ENCODE data around the gene SGMS1.
"Not testable (repeated sequence)": the region's sequence is repeated elsewhere in the genome, so short reads cannot be mapped to it uniquely, and the experiment has no call there.

SGMS1 gene

GRCh38 chr10:50623663-50624412, at the start of gene SGMS1:
SGMS1 (minus strand) TSS chr10:50623956; CDS start chr10:50344114, 279,842 bp downstream.
- peak; percentile 90 for DNase-seq (ENCODE audit: low read depth)

- not testable (repeated sequence) for DNase-seq (ENCODE audit: low read depth)
These were observed 48.4 kb upstream of the SGMS1 start for GRCh38 chr10:50672152-50672551.

- DNase-seq (ENCODE audit: low read depth), result not testable (repeated sequence)
These were observed 47.9 kb upstream of the SGMS1 start for GRCh38 chr10:50671645-50672044.

- not testable (repeated sequence) for DNase-seq (ENCODE audit: low read depth)
These were observed 46.2 kb upstream of the SGMS1 start for GRCh38 chr10:50669957-50670356.

GRCh38 chr10:50667353-50667752, 43.6 kb upstream of the SGMS1 start:
- DNase-seq (ENCODE audit: low read depth), result not testable (repeated sequence)

- DNase-seq (ENCODE audit: low read depth), result not testable (repeated sequence)
These were observed 38.7 kb upstream of the SGMS1 start for GRCh38 chr10:50662420-50662819.

GRCh38 chr10:50661563-50661962, 37.8 kb upstream of the SGMS1 start:
- not testable (repeated sequence) for DNase-seq (ENCODE audit: low read depth)

- not testable (repeated sequence) for DNase-seq (ENCODE audit: low read depth)
These were observed 36.3 kb upstream of the SGMS1 start for GRCh38 chr10:50659865-50660730.

GRCh38 chr10:50659016-50659864, 35.5 kb upstream of the SGMS1 start:
- not testable (repeated sequence) for DNase-seq (ENCODE audit: low read depth)

GRCh38 chr10:50658165-50658564, 34.4 kb upstream of the SGMS1 start:
- DNase-seq (ENCODE audit: low read depth), result no peak

GRCh38 chr10:50653758-50654157, 30.0 kb upstream of the SGMS1 start:
- DNase-seq (ENCODE audit: low read depth), result no peak

- peak; percentile 28 for DNase-seq (ENCODE audit: low read depth)
These were observed 29.4 kb upstream of the SGMS1 start for GRCh38 chr10:50653142-50653541.

- no peak for DNase-seq (ENCODE audit: low read depth)
These were observed 28.1 kb upstream of the SGMS1 start for GRCh38 chr10:50651808-50652207.

- DNase-seq (ENCODE audit: low read depth), result no peak
These were observed 26.7 kb upstream of the SGMS1 start for GRCh38 chr10:50650481-50650880.

GRCh38 chr10:50648935-50649227, 25.1 kb upstream of the SGMS1 start:
- DNase-seq (ENCODE audit: low read depth), result no peak

GRCh38 chr10:50648089-50648934, 24.6 kb upstream of the SGMS1 start:
- DNase-seq (ENCODE audit: low read depth), result no peak

- not testable (repeated sequence) for DNase-seq (ENCODE audit: low read depth)
These were observed 23.6 kb upstream of the SGMS1 start for GRCh38 chr10:50647350-50647749.

- no peak for DNase-seq (ENCODE audit: low read depth)
These were observed 21.5 kb upstream of the SGMS1 start for GRCh38 chr10:50645236-50645635.

- DNase-seq (ENCODE audit: low read depth), result no peak
These were observed 17.9 kb upstream of the SGMS1 start for GRCh38 chr10:50641626-50642025.

GRCh38 chr10:50640238-50640637, 16.5 kb upstream of the SGMS1 start:
- no peak for DNase-seq (ENCODE audit: low read depth)
